GM21619 (cell line): ENCODE measurements around the gene EXOSC6.
"Not testable (repeated sequence)": the region's sequence is repeated elsewhere in the genome, so short reads cannot be mapped to it uniquely, and the experiment has no call there.

Experiments
- ATAC-seq: cut with Tn5 transposase; IDR thresholded peaks from one replicate; pipeline ENCODE4 v1.9.1; 2021; ENCODE audit not compliant: unreplicated experiment

Gene EXOSC6

GRCh38 chr16:70255574-70255973, 3.8 kb upstream of the EXOSC6 start:
- no peak for ATAC-seq

- no peak for ATAC-seq
Measured at GRCh38 chr16:70254965-70255286, 3.2 kb upstream of the EXOSC6 start.

GRCh38 chr16:70254180-70254964, 2.6 kb upstream of the EXOSC6 start:
- ATAC-seq = no peak

GRCh38 chr16:70253291-70254106, 1.8 kb upstream of the EXOSC6 start:
- no peak for ATAC-seq

- ATAC-seq = no peak
Measured at GRCh38 chr16:70252355-70252988, 732 bp upstream of the EXOSC6 start.

- ATAC-seq = peak; percentile 39
Measured at GRCh38 chr16:70250748-70251628, 752 bp downstream of the EXOSC6 start.

GRCh38 chr16:70249697-70250096, 2.0 kb downstream of the EXOSC6 start:
- ATAC-seq = not testable (repeated sequence)

- not testable (repeated sequence) for ATAC-seq
Measured at GRCh38 chr16:70238773-70239172, 13.0 kb downstream of the EXOSC6 start.

- ATAC-seq = not testable (repeated sequence)
Measured at GRCh38 chr16:70231831-70232230, 19.9 kb downstream of the EXOSC6 start.

GRCh38 chr16:70226024-70226423, 25.7 kb downstream of the EXOSC6 start:
- ATAC-seq = not testable (repeated sequence)

GRCh38 chr16:70225430-70225829, 26.3 kb downstream of the EXOSC6 start:
- ATAC-seq = not testable (repeated sequence)

- ATAC-seq = not testable (repeated sequence)
Measured at GRCh38 chr16:70224645-70225044, 27.1 kb downstream of the EXOSC6 start.

GRCh38 chr16:70223971-70224513, 27.7 kb downstream of the EXOSC6 start:
- not testable (repeated sequence) for ATAC-seq

GRCh38 chr16:70223216-70223615, 28.5 kb downstream of the EXOSC6 start:
- not testable (repeated sequence) for ATAC-seq

GRCh38 chr16:70222574-70222973, 29.2 kb downstream of the EXOSC6 start:
- not testable (repeated sequence) for ATAC-seq

- not testable (repeated sequence) for ATAC-seq
Measured at GRCh38 chr16:70218586-70218985, 33.2 kb downstream of the EXOSC6 start.

- not testable (repeated sequence) for ATAC-seq
Measured at GRCh38 chr16:70206382-70206781, 45.4 kb downstream of the EXOSC6 start.

GRCh38 chr16:70204668-70205405, 46.9 kb downstream of the EXOSC6 start:
- ATAC-seq = not testable (repeated sequence)

- not testable (repeated sequence) for ATAC-seq
Measured at GRCh38 chr16:70204010-70204409, 47.7 kb downstream of the EXOSC6 start.

GRCh38 chr16:70203508-70203907, 48.2 kb downstream of the EXOSC6 start:
- not testable (repeated sequence) for ATAC-seq
